GM12872 (cell line): ENCODE results near the gene ING3.

Experiments used
- TF ChIP-seq, protein P1 (sequence below): IDR thresholded peaks from 3 replicates; pipeline ENCODE4 v1.5.1; 2011; ENCODE audit warnings: low read depth, mild to moderate bottlenecking, low read length, moderate library complexity; ENCODE audit not compliant: insufficient read depth

Gene ING3

DNA sequence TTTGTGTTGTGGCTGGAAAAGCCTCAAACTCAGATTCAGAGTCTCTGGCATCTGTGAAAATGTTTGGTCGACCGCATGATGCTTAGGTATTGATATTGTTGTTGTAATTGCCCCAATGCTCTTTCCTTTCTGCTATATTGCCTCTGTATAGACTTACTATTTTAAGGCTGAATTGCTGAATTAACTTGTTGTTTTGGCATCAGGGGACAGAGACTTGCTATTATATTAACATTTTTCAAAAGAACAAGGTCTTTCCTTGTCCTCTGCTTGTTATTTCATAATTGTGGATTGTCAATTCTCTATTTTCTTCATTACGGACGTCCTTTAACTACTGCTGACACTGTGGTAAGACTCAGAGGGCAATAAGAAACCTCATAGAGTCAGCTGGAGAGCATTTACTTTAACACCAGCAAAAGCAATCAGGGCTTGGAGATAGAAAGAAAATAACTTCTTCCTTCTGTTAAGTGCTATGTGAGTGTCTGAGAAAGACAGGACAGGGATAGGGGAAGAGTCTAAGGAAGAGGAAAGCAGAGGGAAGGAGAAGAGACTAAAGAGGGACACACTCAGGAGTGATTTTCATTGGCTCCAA, 55.5 kb downstream of the ING3 start:
- TF ChIP-seq, protein P1, sequence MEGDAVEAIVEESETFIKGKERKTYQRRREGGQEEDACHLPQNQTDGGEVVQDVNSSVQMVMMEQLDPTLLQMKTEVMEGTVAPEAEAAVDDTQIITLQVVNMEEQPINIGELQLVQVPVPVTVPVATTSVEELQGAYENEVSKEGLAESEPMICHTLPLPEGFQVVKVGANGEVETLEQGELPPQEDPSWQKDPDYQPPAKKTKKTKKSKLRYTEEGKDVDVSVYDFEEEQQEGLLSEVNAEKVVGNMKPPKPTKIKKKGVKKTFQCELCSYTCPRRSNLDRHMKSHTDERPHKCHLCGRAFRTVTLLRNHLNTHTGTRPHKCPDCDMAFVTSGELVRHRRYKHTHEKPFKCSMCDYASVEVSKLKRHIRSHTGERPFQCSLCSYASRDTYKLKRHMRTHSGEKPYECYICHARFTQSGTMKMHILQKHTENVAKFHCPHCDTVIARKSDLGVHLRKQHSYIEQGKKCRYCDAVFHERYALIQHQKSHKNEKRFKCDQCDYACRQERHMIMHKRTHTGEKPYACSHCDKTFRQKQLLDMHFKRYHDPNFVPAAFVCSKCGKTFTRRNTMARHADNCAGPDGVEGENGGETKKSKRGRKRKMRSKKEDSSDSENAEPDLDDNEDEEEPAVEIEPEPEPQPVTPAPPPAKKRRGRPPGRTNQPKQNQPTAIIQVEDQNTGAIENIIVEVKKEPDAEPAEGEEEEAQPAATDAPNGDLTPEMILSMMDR = no peak

DNA sequence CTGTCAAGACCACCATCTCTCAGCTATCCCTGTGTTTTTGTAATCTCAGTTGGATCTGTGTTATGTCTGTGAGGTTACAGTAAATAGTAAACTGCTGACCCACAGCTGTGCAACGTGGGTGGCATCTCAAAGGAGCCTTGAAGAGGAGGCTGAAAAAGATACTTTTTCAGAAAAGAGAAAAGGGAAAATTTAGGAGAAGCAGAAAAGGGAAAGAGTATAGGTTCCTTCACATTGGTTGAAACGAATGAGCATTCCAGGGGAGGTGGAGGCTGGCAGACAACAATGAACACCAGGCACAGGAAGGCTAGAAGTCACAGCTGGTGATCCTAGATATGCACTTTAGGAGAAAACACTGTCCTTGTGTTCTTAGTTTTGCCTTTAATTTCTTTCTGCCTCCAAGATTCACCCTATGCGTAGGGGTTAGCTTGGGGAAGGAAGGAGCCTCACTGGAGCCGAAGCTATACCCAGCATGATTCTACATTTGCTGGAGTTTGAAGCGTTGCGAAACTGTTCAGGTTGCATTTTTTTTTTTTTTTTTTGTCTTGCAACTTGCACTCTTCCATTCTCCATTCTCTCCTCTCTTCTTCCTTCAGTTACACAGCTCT, 56.2 kb downstream of the ING3 start:
- TF ChIP-seq, protein P1 = no peak

DNA sequence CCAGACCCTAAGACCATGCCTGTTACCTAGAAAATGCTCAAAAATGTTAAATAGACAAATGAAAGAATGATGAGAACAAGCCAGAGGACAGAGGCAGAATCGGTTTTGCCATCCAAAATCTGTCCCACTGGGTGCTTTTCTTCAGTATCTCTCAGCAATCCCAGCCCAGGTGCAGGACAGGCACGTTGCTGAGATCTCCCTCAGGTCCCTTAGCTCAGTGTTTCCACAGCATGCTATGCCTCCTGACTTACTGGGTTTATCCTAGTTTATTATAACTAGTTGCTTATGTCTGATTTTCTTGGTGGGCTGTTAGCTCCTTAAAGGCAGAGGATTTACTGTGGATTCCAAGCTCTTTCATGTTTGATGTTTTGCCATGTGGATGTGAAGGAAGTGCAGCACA, 58.2 kb downstream of the ING3 start:
- TF ChIP-seq, protein P1 = no peak

DNA sequence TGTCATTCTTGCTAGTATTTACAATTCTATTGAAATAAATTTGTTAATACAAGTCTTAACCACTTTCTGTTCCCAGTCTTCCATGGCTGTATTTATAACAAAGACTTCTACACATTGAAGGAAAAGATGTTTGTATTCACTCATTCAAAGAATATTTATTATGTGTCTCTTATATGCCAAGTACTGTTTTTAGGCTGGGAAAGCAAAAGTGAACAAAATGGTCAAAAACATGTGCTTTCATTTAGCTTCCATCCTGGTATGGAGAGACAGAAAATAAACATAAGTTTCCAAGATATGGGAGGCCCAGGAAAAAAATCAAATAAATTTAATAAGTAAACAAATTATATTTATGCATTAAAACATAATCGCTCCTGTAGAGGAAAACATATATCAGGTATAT, 60.8 kb downstream of the ING3 start:
- TF ChIP-seq, protein P1 = no peak

DNA sequence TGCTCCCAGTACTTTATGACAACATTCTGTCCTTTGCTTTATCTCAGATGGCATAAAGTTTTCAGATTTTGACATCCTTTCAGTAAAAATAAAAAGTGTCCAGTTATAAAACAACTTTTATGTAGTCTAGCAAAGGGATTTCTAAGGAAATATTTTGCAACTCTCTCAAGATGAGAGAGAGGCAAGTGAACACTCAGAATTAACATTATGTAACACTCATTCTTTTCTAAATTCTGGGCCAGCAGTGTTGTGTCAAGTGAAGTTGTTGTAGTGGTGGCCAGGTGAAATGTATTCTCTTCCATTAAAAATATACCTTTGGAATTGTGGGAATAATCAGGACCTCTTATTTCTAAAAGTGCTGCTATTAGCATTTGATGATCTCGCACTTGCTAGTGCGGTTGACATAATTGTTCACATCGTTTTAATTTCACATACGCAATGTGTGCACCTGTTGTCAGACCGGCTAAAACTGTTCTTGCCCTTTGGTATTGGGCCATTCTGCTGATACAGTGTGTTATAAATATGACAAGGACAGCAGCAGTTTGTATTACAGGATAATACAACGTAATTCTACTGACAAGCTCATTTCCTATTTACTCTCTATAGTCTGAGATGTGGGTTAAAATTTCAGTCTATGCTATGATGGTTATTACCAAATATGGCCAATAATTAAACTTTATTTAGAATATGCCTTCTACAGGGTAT, 61.7 kb downstream of the ING3 start:
- TF ChIP-seq, protein P1 = no peak

DNA sequence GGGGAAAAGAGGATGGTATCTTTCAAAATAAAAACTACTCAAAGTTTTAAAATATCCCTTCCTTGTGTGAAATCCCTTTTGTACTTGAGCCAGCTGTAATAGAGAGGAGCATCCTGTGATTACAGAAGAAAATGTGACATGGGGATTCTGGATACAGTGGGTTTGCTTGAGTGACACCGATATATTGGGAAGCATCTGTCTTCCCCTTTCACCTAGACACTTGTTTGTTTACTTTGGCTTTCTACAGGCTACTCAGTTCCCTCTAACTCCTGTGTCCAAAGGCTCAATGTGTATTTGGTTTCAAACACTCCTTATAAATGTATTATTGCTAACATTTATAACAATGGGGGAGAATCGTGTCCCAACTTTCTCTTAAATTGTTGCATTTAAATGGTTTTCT, 62.3 kb downstream of the ING3 start:
- TF ChIP-seq, protein P1 = no peak

DNA sequence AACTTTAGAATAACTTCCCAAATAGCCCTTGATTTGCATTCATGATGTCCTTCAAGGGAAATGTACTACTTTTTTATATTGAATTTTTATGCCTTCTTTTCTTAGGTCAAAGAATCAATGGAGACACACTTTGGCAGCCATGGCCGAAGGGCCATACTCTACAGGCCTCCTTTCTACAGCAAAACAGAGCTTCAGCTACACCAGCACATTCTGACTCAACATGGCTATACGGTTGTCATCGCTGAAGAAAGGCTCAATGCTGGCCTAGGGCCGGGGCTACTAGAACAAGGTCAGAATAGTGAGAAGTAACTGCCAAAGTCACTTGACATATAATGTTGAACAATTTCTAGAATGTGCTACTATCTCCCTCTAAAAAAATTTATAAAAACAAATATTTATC, 65.0 kb downstream of the ING3 start:
- TF ChIP-seq, protein P1 = no peak
